ENCODE results near the gene CHD2.

The CHD2 gene

GRCh38 chr15:93062628-93063261 is 162.6 kb downstream of the CHD2 start:
- in situ Hi-C loops (cut with MboI; ENCODE audit: low sequenced_read_pairs), result loop anchor here (25.0 kb wide), 1 partner anchor 925 kb away; no protein-coding TSS in a partner anchor

DNA sequence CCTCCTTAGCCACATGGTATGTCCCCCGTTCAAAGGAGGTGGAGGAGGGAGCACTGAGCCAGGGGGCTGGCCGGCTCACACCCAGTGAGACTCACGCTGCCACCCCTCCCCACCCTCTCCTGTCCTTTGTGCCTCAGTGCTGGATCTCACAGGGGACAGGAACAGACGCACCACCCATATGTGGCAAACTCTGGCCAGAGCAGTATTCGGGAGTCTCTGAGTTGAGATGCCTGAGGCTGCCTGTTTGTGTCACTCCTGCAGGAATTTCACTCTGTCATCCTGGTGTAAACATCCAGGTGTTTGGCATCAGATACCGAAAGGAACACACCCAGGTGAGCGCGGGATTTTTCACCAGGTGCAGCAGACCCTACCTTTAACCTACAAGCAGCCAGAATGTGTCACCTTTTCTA is 163.1 kb downstream of the CHD2 start:
- in situ Hi-C loops (cut with MboI; ENCODE audit: low sequenced_read_pairs), result loop anchor here (25.0 kb wide), 1 partner anchor 924 kb away; no protein-coding TSS in a partner anchor

GRCh38 chr15:93063796-93064690 is 163.9 kb downstream of the CHD2 start:
- in situ Hi-C loops (cut with MboI; ENCODE audit: low sequenced_read_pairs), result loop anchor here (25.0 kb wide), 1 partner anchor 923 kb away; no protein-coding TSS in a partner anchor

DNA sequence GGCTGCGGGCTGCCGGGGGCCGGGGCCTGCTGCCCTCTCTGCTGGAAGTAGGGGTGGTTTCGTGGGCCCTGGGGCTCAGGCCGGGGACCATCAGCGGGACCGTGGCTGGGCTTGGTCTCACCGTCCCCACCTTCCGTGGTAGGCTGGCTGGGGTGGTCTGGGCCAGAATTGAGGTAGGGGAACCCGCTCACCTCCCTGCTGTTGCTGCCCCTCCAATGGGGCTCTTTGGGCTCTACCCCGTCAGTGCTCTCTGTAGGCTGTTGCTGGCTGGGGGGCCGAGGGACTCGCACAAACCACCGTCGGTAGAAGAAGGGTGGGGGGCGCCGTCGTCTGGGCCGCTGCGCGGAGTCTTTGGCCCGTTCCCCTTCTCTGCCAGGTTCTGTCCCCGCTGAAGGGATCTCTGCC is 165.5 kb downstream of the CHD2 start:
- in situ Hi-C loops (cut with MboI; ENCODE audit: low sequenced_read_pairs), result loop anchor here (25.0 kb wide), 1 partner anchor 922 kb away; no protein-coding TSS in a partner anchor

DNA sequence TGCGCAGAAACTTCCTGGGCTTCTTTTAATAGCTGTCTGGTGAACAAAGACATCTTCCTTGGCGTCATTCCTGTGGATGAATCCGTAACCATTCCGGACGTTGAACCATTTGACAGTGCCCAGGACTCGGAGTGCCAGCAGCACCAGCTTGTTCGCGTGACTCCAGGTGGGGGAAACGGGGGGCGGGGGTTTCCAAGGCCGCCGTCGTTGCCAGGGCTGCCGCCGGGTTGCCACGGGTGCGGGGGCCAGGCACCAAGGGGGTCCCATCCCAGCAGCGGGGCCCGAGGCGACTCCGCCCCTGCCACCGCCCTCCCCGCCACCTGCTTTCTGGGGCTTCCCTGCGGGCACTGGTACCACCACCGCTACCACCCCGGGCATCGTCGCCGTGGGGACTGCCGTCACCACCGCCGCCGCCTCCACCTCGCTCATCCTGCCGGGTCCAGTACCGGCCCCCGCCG is 166.1 kb downstream of the CHD2 start:
- in situ Hi-C loops (cut with MboI; ENCODE audit: low sequenced_read_pairs), result loop anchor here (25.0 kb wide), 1 partner anchor 921 kb away; no protein-coding TSS in a partner anchor

DNA sequence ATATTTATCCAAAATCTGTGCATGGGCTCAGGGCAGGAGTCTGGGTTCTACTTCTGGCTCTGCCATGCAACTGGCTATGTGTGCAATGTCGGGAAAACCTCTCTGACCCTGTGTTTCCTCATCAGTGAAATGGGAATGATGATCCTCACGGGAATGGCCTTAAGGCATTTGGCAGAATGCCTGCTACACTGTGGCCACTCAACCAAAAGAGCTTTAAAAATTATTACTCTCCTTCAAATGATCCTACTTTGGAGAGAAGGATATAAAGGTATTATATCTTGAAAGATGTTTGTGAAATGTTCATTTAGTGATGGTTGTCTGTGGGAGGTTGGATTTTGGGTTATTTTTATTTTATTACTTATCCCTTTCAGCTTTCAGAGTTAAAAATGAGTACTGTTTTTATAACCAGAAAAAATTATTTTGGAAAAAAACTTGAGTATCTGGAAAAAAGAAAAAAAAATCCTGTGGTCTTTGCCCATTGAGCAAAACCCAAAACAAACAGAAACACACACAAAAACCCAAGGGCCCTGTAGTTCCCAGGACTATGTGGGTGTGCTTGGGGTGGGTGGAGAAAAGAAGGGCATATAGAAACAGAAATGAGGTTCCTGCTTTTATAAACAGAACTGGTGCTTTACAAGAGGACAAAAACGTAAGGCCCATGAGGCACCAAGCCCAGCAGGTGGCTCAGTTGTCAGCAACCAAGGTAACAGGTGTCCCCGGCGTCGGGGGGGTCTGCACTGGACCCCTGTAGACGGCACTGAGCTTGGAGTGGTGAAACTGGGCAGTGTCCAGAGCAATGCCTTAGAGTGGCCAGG is 166.9 kb downstream of the CHD2 start:
- in situ Hi-C loops (cut with MboI; ENCODE audit: low sequenced_read_pairs), result loop anchor here (25.0 kb wide), 1 partner anchor 920 kb away; no protein-coding TSS in a partner anchor

DNA sequence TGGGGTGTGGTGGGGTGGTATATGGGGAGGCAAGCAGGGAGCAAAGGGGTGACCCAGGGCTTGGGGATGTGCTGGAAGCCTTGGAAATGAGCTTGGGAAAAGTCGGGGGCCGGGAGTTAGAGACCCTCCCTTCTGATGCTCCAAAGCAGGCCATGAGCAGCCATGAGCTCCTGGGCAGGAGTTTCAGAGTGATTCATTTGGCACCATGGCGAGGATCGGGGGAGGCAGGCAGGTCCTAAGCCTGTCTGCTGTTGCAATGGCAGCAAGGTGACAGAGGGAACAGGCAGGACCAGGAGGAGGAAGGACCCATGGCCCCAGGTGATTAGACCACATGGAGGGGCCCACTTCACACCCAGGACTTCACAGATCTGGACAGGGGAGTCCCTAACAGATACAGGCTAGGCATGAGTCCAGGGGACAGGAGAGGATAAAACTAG is 167.5 kb downstream of the CHD2 start:
- in situ Hi-C loops (cut with MboI; ENCODE audit: low sequenced_read_pairs), result loop anchor here (25.0 kb wide), 1 partner anchor 920 kb away; no protein-coding TSS in a partner anchor

GRCh38 chr15:93068581-93069199 is 168.6 kb downstream of the CHD2 start:
- in situ Hi-C loops (cut with MboI; ENCODE audit: low sequenced_read_pairs), result loop anchor here (25.0 kb wide), 1 partner anchor 919 kb away; no protein-coding TSS in a partner anchor

DNA sequence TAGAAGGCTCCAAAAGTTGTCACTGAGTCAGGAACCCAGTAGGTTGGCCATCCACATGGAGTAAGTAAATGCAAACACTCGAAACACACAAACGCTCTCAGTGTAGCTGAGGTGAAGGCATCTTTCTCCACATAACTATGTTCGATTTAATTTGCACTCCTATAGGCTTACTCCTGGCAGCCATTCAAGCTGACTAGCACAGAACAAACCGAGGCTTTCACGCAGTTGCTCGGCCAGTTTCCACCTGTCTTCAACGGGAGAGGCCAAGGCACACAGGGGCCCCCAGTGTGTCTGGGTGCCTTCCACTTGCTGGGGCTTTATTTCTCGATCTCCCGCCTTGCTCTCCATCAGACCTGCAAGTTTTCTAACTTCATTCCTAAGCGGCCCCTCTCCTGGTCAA is 170.0 kb downstream of the CHD2 start:
- in situ Hi-C loops (cut with MboI; ENCODE audit: low sequenced_read_pairs), result loop anchor here (25.0 kb wide), 1 partner anchor 917 kb away; no protein-coding TSS in a partner anchor

DNA sequence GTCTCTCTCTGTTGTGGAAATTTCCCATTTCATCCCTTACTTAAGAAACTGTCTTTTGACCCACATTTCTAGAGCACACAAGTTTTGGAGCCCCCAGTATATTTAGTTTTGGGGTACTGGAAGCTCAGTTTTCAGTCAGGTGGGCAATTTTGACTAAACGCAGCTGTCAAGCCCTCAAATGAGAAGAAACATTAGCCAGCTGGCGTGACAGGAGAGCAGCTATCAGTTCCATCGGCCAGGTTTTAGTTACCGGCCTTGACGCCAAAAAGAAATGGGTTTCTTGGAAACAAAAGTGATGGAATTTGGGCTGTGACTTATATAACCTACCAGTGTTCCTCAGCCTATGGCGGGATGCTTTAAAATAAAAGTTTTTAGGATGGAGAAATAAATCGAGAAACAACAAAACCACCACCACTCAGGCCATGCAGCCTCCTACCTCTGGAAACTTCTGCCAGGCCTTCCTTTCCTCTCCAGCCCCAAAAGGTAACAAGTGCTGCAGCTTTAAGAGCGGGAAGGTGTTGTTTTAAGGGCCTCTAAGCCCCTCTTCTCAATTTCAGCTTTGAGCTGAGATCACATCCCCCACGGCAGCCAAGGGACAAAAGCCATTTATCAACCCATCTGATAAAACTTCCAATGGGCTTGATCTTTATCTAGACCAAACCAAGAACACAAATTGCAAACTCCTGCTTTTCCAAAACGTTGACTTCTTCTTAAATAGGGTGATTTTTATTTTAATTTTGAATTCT is 170.6 kb downstream of the CHD2 start:
- in situ Hi-C loops (cut with MboI; ENCODE audit: low sequenced_read_pairs), result loop anchor here (25.0 kb wide), 1 partner anchor 917 kb away; no protein-coding TSS in a partner anchor

DNA sequence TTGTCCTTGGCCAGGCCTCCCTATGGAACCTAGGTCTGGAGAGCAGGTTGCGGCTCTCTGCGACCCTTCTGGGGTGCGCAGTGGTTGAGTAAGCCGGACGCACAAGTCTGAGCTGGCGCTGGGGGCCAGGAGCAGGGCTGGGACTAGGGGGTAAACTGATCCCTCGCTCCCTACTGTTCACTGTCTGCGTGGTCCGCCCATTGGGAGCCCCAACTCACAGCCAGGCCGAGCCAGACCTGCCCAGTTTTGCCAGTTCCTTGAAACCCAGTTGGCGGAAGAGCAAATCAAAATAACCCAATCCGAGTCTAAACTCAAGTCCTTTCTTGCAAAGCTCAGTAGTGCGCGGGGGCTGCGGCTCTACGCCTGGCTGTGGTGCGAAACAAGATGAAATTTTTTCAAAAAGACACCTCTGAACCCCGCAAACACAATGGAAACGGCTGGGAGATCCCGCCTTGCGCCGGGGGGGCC is 171.4 kb downstream of the CHD2 start:
- in situ Hi-C loops (cut with MboI; ENCODE audit: low sequenced_read_pairs), result loop anchor here (25.0 kb wide), 1 partner anchor 916 kb away; no protein-coding TSS in a partner anchor

DNA sequence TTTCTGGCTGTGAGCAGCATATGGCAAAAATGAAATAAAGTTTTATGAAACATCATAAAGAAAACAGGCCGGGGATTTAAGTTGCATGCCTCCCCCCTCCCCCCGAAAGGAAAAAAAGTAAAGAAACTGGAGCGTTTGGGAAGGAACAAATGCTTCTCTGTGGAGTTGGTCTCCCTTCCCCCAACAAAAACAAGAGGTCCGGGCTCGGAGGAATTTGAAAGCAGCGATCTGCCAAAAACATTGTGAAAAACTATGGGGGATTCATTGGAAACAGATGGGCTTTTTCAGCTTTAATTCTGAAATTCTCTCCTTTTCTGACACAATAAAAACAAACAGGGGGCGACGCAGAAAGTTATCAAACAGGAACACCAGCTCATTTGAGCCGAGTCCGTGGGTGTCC is 171.9 kb downstream of the CHD2 start:
- in situ Hi-C loops (cut with MboI; ENCODE audit: low sequenced_read_pairs), result loop anchor here (25.0 kb wide), 1 partner anchor 915 kb away; no protein-coding TSS in a partner anchor

GRCh38 chr15:93072411-93073394 is 172.6 kb downstream of the CHD2 start:
- in situ Hi-C loops (cut with MboI; ENCODE audit: low sequenced_read_pairs), result loop anchor here (25.0 kb wide), 1 partner anchor 915 kb away; no protein-coding TSS in a partner anchor

DNA sequence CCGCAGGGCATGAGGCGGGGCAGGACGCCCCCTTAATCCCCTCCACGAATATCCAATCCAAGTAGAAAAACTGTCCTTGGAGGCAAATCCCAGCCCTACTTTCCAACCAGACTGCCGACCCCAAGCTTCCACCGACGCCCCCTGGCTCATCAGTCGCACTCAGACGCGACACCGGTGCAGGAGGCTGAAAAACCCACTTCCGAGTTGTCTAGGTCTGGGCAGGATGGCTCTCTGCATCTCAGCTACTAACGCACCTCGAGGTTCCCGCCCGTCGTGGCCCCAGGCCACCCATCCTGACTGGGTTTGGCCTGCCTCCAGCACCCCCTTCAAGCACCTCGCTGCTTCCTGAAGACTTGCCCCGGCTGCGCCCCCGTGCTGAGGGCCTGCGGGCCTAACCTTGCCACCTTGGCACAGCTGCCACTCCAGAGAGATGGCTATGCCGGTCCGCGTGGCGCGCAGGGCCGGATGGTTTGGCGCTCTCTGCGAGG is 173.4 kb downstream of the CHD2 start:
- in situ Hi-C loops (cut with MboI; ENCODE audit: low sequenced_read_pairs), result loop anchor here (25.0 kb wide), 1 partner anchor 914 kb away; no protein-coding TSS in a partner anchor

- in situ Hi-C loops (cut with MboI; ENCODE audit: low sequenced_read_pairs), result loop anchor here (25.0 kb wide), 1 partner anchor 913 kb away; no protein-coding TSS in a partner anchor
These were observed 174.5 kb downstream of the CHD2 start for GRCh38 chr15:93074599-93074998.

GRCh38 chr15:93076217-93076616 is 176.1 kb downstream of the CHD2 start:
- in situ Hi-C loops (cut with MboI; ENCODE audit: low sequenced_read_pairs), result no loop called here

DNA sequence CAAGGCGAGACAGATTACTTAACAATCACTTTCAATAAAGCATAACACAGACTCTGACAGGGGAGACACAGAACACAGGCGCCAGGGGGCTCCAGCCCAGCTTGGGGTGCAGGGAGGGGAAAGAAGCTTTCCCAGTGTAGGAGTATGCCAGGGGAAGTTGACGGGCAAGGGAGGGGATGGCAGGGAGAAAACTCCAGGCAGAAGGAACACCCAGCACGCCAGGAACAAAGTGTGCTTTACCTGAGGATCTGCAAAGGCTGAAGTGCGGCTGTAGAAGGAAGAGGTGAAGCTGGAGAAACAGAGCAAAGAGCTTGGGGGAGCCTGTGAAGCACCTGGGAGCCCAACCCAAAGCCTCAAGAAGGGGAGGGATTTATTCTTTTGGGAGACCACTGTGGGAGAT is 176.8 kb downstream of the CHD2 start:
- in situ Hi-C loops (cut with MboI; ENCODE audit: low sequenced_read_pairs), result no loop called here
